HG02885 (cell line): Measurements from ENCODE around the gene COL18A1.
"Not testable (repeated sequence)": the region's sequence is repeated elsewhere in the genome, so short reads cannot be mapped to it uniquely, and the experiment has no call there.

Experiments used
- ATAC-seq: cut with Tn5 transposase; IDR thresholded peaks from one replicate; pipeline ENCODE4 v1.9.1; 2021; ENCODE audit warnings: mild to moderate bottlenecking; ENCODE audit not compliant: unreplicated experiment, poor library complexity

The COL18A1 gene

GRCh38 chr21:45435405-45435981 is 30.5 kb downstream of the COL18A1 start:
- ATAC-seq, result no peak

GRCh38 chr21:45436351-45437065 is 31.5 kb downstream of the COL18A1 start:
- ATAC-seq, result no peak

DNA sequence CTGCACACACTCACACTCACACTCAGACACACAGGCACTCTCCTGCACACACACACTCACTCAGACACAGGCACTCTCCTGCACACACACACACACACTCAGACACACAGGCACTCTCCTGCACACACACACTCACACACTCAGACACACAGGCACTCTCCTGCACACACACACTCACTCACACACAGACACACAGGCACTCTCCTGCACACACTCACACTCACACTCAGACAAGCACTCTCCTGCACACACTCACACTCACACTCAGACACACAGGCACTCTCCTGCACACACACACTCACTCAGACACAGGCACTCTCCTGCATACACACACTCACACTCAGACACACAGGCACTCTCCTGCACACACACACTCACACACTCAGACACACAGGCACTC is 32.9 kb downstream of the COL18A1 start:
- ATAC-seq, result not testable (repeated sequence)

DNA sequence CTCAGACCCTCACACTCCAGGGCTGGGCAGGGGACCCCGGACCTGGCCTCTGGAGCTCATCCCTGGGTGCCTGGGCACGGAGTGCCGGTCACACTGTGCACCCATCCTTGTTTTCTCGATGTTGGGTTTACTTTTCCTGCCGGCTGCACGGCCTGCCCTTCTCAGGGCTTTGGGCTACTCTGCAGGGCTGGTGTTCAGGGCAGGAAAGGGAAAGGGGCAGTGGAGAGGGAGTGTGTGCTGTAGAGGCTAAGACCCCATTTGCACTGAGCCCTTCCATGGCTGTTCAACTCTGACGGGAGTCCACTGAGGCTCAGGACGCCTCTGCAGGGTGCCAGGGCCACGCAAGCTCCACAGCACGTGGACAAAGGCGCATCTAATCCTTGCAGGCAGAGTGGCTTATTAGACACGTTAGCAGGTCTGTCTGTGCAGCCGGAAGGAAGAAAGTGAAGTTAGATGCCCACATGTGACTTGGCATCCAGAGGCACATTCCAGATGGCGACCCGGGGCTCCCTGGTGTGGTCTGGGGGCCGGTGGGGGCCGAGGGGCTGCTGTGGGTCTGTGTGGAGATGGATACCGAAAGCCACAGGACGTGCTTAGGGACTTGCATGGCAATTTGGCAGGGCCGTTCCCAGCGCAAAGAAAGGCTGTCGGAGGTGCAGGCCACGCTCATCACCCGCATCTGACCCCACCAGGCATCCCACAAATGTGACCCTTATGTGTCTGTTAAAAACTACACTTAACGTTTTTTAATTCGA is 33.6 kb downstream of the COL18A1 start:
- no peak for ATAC-seq

DNA sequence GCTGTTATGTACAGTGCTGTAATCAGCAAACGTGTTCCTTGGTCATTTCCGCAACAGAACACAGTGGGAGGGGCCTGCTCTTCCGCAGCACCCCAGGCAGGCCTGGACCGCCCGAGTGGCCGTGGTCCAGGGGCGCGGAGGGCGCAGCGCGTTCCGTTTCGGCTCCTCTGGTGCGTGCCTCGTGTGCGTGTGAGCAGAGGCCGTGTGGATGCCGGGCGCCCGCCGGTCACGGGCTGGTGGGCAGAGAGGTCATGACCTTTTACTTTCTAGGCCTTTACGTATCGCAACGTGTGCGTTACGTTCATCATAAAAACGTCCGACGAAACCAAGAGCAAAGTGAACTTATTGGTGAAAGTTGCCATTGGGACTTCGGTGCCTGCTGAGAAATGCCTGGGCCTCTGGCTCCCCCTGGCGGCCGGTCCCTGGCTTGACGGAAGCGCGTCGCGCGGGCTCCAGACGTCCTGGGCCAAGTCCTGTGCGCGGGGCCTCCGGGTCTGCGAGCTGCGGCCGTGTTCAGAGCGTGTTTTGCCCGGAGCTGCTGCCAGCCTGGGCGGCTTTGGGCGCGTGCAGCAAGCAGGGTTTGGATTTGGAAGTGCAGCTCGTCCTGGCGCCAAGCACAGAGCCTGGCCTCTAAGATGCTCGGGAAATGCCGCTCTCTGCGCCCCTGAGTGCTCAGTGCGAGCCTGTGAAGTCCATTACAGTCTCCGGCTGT is 34.4 kb downstream of the COL18A1 start:
- ATAC-seq, result no peak

DNA sequence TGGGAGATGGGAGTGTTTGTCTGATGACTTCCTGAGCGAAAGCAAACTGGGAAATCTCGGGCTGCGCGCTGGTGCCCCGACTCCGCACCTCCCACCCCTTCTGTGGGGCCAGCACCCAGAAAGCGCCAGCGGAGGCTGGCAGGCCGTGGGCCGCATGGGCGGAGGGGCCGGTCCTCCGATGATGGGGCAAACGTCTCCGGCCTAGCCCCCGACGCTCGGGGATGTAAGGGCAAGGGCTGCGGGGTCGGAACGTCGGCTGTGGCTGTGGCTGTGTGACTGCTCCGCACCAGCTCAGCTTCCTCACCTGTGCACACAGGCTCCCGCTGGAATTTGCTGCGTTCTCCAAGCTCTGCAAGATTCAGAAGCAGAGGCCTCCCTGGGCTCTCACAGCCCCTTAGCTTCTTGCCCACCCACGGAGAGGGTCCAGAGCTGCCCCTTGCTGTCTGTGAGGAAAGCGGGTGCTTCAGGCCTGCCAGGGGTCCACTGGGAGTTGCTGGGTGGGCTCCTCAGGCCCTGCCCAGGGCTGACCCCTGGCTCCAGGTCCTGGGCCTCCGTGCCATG is 35.0 kb downstream of the COL18A1 start:
- no peak for ATAC-seq

- no peak for ATAC-seq
Observed at GRCh38 chr21:45440736-45441350, 35.9 kb downstream of the COL18A1 start.

DNA sequence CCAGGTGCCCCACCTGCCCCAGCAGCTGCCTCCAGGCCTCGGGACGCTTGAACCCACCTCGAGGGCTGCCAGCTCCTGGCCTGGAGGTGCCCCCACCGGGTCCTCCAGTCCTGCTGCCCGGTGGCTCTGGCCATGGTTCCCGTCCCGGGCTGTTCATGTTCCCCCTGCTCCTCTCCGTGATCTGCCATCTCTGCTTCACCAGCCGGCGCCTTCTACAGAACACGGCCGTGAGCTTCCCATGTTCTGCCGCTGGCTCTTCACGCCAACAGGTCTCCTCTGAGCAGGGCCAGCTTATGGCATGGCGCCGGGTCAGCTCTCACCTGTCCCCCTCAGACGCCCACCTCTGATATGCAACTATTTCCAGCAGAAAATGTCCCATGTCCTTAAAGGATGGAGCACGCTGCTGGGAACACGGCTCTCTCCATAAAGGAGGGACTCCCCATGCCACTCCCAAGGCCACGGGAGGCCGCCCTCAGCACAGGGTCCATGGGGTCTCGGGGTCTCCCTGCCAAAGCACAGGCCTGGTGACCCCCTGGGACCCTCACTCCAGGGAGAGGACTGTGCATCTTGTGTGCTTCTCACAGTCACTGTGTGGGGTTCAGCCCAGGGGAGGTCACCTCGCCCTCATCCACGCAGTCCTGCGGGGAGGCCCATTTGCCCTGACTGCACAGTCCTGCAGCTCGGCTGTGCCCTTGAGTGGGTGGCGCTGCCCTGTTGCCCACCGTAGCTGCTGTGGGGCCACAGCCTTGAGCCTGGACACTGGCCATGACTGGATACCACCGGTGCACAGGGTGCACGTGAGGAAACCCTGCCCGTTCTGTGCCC is 36.7 kb downstream of the COL18A1 start:
- ATAC-seq, result no peak

- ATAC-seq, result no peak
Observed at GRCh38 chr21:45442276-45442675, 37.3 kb downstream of the COL18A1 start.

DNA sequence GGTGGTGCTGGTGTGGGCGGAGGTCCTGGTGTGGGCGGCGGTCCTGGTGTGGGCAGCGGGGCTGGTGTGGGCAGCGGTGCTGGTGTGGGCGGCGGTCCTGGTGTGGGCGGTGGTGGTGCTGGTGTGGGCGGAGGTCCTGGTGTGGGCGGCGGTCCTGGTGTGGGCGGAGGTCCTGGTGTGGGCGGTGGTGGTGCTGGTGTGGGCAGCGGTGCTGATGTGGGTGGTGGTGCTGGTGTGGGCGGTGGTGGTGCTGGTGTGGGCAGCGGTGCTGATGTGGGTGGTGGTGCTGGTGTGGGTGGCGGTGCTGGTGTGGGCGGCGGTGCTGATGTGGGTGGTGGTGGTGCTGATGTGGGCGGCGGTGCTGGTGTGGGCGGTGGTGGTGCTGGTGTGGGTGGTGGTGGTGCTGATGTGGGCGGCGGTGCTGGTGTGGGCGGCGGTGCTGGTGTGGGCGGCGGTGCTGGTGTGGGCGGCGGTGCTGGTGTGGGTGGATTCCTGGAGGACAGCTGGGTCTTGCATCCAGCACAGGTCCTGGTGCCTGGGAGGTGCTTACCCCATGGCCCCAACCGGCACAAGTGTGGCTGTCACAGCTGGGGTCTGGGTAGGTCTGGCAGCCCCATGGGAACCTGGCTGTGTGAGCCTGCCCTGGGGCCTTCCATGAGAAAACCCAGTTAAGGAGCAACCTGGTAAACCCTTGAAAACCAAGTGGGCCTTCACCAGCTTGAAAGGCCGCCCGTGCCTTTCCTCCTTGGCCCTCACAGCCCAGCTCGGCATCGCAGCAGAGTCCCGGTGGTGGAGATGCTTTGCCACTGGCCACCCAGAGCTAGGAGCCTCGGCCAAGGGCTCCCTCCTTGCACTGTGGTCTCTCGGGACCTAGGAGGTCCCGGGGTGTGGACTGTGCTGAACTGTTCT is 38.0 kb downstream of the COL18A1 start:
- not testable (repeated sequence) for ATAC-seq

DNA sequence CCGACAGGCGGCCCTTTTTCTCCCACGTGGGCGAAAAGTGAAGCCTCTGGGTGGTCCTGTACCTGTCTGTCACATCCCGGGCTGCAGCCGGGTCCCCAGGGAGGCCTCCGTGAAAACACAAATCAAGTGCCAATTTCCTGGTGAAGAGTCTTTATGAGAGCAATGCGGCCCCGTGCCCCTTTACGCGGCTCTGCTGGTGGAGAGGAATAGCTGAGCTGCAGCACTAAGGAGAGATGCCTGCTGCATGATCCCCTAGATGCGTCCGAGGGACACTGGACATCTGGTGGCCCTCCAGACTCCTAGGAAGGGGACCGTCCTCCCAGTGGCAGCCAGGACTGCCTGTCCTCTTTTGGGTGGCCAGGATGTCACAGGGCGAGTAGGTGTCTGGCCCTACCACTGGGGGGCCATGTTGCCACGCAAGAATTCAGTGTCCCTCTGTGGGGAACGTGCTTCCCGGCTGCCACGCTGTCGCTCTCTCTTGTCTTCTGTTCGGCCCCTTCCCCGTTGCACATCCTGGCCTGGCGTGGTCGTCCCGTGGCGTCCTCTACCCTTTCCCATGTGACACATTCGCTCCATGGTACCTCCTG is 38.7 kb downstream of the COL18A1 start:
- no peak for ATAC-seq

DNA sequence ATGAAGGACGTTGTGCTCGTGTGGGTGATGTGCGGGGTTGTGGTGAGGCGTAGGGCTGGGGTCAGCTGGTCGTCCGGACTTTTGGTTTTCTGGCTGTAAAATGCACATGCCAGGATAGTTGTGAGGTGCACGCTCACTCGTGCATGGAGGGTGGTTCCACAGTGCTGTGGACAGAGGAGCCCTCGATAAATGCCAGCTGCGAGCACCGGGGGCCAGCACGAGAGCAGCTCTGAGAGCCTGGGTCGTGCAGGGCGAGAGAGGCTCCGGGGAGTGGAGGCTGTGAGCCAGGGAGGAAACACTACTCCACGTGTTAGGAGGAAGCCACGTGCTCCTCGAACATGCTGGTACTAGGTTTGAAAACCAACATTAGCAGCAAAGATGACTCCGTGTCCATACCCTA is 39.4 kb downstream of the COL18A1 start:
- ATAC-seq, result no peak

- no peak for ATAC-seq
Observed at GRCh38 chr21:45445369-45445768, 40.4 kb downstream of the COL18A1 start.

DNA sequence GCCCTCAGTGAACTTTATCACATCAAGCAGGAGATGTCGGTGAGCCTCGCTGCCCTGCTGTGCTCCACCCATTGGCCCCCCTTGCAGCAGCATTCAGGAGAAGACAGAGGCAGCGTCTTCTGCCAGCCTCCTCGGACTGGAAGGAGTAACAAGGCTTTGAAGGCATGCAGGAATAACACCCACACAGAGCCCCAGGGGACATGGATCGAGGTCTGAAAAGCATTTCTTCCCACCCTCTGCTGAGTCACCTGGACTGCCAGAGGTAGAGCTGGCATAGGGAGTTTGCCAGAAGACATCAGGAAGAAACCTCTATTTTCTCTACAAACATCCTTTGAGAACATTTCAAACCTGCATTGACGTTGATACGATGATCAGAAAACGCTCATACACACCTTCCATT is 42.9 kb downstream of the COL18A1 start:
- no peak for ATAC-seq

- ATAC-seq, result no peak
Observed at GRCh38 chr21:45448283-45448809, 43.4 kb downstream of the COL18A1 start.

GRCh38 chr21:45448810-45449657 is 44.1 kb downstream of the COL18A1 start:
- ATAC-seq, result no peak
